H1 (cell line): ENCODE data around the gene CCDC88A. TPM values are rescaled to one million over a fixed set of nuclear protein-coding genes. Genes with fewer than 3 reads are reported as not detected.

Experiments used
- CHD1 ChIP-seq: IDR thresholded peaks from 2 replicates; pipeline ENCODE4 v1.6.1; 2012; ENCODE audit warnings: low read depth, low read length, improper control_type of control experiment
- CHD7 ChIP-seq: fragments of 300-600 bp; sonication (generic); IDR thresholded peaks from 2 replicates; pipeline ENCODE4 v1.7.1; 2012; ENCODE audit warnings: low read length, moderate library complexity, mild to moderate bottlenecking, inconsistent platforms; ENCODE audit not compliant: insufficient replicate concordance
- NRF1 ChIP-seq: IDR thresholded peaks from 2 replicates; pipeline ENCODE4 v1.6.1; 2011; ENCODE audit warnings: mild to moderate bottlenecking, low read depth, low read length, improper control_type of control experiment
- POLR2A ChIP-seq, 2 experiments: IDR thresholded peaks; 1 replicate in 1 of 2; 2 replicates in 1 of 2; pipeline ENCODE4 v1.6.1; 2011; ENCODE audit warnings: low read depth in 2 of 2, low read length in 2 of 2, mild to moderate bottlenecking in 2 of 2; ENCODE audit errors: control extremely low read depth in 1 of 2
- RBBP5 ChIP-seq: IDR thresholded peaks from 2 replicates; pipeline ENCODE4 v1.7.1; 2012; ENCODE audit warnings: low read depth, mild to moderate bottlenecking, inconsistent platforms, low read length, moderate library complexity, borderline replicate concordance
- RNF2 ChIP-seq: fragments of 200-900, 300-1000 bp; sonication (generic); IDR thresholded peaks from 2 replicates; pipeline ENCODE4 v1.7.1; 2016; ENCODE audit warnings: borderline replicate concordance, low read depth, mild to moderate bottlenecking, antibody characterized with exemption, low read length; ENCODE audit not compliant: poor library complexity, severe bottlenecking; ENCODE audit errors: missing control alignments
- SUZ12 ChIP-seq: fragments of 200-600 bp; sonication (generic); IDR thresholded peaks from 2 replicates; pipeline ENCODE4 v1.6.1; 2012; ENCODE audit warnings: mild to moderate bottlenecking, inconsistent platforms, low read length, moderate library complexity, mixed read lengths
- TAF7 ChIP-seq: optimal IDR thresholded peaks from 2 replicates; pipeline ENCODE3; 2011; ENCODE audit warnings: low read depth, mild to moderate bottlenecking, inconsistent platforms, low read length, moderate library complexity, borderline replicate concordance
- TEAD4 ChIP-seq: IDR thresholded peaks from 2 replicates; pipeline ENCODE4 v1.6.1; 2012; ENCODE audit warnings: low read depth, low read length, inconsistent platforms, mixed read lengths
- YY1 ChIP-seq: IDR thresholded peaks from 2 replicates; pipeline ENCODE4 v1.6.1; 2011; ENCODE audit warnings: low read depth, mild to moderate bottlenecking, low read length
- polyA plus RNA-seq, 7 experiments: library from polyadenylated mRNA; depleted of rRNA in 3 of 7; stranded (reverse) in 5 of 7; unstranded in 2 of 7; fragments of >200 nt in 5 of 7; fragments of 200-250 nt in 2 of 7; gene quantifications; 1 replicate in 5 of 7; 2 replicates in 1 of 7; 4 replicates in 1 of 7; pipeline versions ENCODE4 v1.2.1 to v1.2.3, GENCODE V29; 2011 to 2013; ENCODE audit warnings: missing spikeins in 2 of 7, mixed read lengths in 2 of 7
- total RNA-seq: library from RNA; stranded (reverse); fragmentation: NEBNext Ultra II Directional; extraction: Animal tissue kit (Norgen Biotek cat#: 25700); gene quantifications from 2 replicates; pipeline ENCODE4 v1.2.1, GENCODE V29; 2021

Gene CCDC88A
- total and polyA plus RNA-seq, 2 of the 8 experiments (the other 6 are each of a cell fraction or from before 2014, with no cell fraction given): 27.0 to 98.0 TPM

DNA sequence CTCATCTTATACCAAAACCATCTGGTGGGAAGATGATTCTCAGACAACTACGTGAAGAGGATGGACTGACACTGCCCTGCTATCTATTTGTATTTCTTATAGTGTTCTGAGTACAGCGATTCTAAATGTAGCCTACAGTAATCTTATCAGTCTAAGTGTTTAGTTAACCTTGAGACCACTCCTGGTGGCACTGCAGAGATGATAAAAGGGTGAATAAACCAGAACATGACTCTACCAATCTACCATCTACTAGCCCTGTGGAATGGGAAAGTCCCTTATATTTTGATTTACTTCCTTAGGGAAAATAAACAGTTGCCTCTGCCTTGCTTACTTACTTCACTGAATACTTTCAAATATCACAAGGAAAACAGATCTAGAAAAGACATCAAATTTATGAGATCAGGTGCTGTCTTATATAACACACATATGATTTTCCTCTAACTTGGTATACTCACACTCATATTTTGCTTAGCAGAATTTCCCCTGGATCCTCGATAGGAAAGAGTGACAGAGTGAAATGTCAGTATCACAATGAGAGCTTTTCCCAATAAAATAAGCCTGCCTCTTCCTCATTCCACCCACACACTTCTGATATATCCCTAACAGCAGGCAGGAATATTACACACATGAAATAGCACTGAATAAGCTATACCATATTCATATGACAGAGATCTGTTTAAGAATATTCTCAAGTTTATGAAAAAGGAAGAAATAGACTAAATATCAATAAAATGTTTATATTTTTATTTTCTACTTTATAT, 92.0 kb downstream of the CCDC88A start (continued):
- no peak for TF ChIP-seq CHD7
- no peak for TF ChIP-seq YY1
- TF ChIP-seq TEAD4: no peak
- TF ChIP-seq NRF1: no peak
- TF ChIP-seq SUZ12: no peak
- no peak for TF ChIP-seq CHD1
- TF ChIP-seq TAF7: no peak
- TF ChIP-seq POLR2A (IDR thresholded peaks at IDR 0.05; ENCODE audit: control extremely low read depth in 1 of 2, low read depth in 2 of 2, low read length in 2 of 2): no peak
- TF ChIP-seq RBBP5: no peak
- no peak for TF ChIP-seq RNF2
